ENCODE data around the gene MARK3.

MARK3 gene

GRCh38 chr14:103520657-103521437 is 135.6 kb downstream of the MARK3 start:
- H3K27ac ChIP-seq, result peak overlapping the region; percentile 96
- peak; percentile 67 for TF ChIP-seq CTCF (IDR thresholded peaks at IDR 0.05)
- TF ChIP-seq ZFX (IDR thresholded peaks at IDR 0.05; ENCODE audit: borderline replicate concordance), result no peak

GRCh38 chr14:103521438-103521950 is 136.3 kb downstream of the MARK3 start:
- TF ChIP-seq CTCF (IDR thresholded peaks at IDR 0.05) (peak; percentile 10; the same call in 1 of the 2 replicates), ZFX (IDR thresholded peaks at IDR 0.05; ENCODE audit: borderline replicate concordance) (no peak)
- peak overlapping the region; percentile 96 for H3K27ac ChIP-seq

GRCh38 chr14:103521951-103522563 is 136.8 kb downstream of the MARK3 start:
- no peak for TF ChIP-seq ZFX (IDR thresholded peaks at IDR 0.05; ENCODE audit: borderline replicate concordance)
- TF ChIP-seq CTCF (IDR thresholded peaks at IDR 0.05), result no peak
- peak overlapping the region; percentile 96 for H3K27ac ChIP-seq

- TF ChIP-seq ZFX (IDR thresholded peaks at IDR 0.05; ENCODE audit: borderline replicate concordance) (no peak), CTCF (IDR thresholded peaks at IDR 0.05) (no peak)
- H3K27ac ChIP-seq, result peak within 1 kb of the TSS; percentile 96
These were observed 137.7 kb downstream of the MARK3 start, which contains the start of gene CKB for GRCh38 chr14:103522649-103523574. Gene CKB (minus strand): TSS chr14:103522830. CDS start chr14:103522493, 337 bp downstream.

- peak overlapping the region; percentile 96 for H3K27ac ChIP-seq
- TF ChIP-seq CTCF (IDR thresholded peaks at IDR 0.05), result no peak
- TF ChIP-seq ZFX (IDR thresholded peaks at IDR 0.05; ENCODE audit: borderline replicate concordance), result no peak
These were observed 138.3 kb downstream of the MARK3 start for GRCh38 chr14:103523575-103523954.

GRCh38 chr14:103524002-103524935 is 139.1 kb downstream of the MARK3 start:
- TF ChIP-seq ZFX (IDR thresholded peaks at IDR 0.05; ENCODE audit: borderline replicate concordance) (no peak), CTCF (IDR thresholded peaks at IDR 0.05) (peak; percentile 22; the same call in 1 of the 2 replicates)
- peak overlapping the region; percentile 96 for H3K27ac ChIP-seq

- H3K27ac ChIP-seq, result peak overlapping the region; percentile 96
These were observed 140.4 kb downstream of the MARK3 start for GRCh38 chr14:103525430-103526246.

All from 22Rv1 (cell line).